ENCODE results near the gene CENPO.

Gene CENPO

GRCh38 chr2:24820175-24820513 lies 26.9 kb downstream of the CENPO start:
- no peak for DNase-seq (ENCODE audit: low read depth, low spot score)
- no peak overlapping the region for H3K4me3 ChIP-seq (ENCODE audit: low read length)

DNA sequence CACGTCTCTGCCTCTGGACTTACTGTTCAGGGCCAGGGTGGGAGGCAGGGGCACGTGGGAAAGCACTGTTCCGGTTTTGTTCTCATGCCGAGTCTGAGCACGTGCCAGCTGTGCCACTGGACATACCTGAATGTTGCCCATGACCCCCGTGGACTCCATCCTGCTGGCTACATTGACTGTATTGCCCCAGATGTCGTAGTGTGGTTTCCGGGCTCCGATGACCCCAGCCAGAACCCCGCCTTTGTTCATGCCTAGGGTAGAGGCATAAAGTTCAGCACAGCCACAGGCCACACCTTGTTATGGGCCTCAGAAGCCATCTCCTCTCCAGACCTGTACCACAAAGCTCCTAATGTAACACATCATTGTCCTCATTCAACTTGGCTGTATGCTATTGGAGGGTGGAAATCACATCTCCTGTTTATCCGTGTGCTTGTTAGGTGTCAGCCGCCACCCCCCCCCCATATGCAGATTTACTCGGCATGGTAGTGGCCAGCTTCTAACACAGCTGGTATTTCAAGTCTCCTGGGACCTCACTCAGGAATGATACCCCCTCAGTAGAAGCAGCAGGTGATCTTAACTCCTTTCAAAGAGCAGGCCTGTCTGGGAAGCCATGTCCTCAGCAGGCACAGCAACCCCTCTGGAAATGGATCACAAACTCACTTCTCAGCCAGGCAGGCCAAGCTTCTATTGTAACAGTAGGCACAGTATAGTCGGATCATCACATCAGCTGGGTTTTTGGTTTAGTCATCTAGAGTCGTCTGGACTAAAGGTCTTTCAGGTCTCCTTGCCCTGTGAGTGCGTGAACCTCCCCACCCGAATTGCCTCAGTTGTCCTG lies 27.6 kb downstream of the CENPO start:
- H3K4me3 ChIP-seq (ENCODE audit: low read length) = no peak overlapping the region
- no peak for DNase-seq (ENCODE audit: low read depth, low spot score)

DNA sequence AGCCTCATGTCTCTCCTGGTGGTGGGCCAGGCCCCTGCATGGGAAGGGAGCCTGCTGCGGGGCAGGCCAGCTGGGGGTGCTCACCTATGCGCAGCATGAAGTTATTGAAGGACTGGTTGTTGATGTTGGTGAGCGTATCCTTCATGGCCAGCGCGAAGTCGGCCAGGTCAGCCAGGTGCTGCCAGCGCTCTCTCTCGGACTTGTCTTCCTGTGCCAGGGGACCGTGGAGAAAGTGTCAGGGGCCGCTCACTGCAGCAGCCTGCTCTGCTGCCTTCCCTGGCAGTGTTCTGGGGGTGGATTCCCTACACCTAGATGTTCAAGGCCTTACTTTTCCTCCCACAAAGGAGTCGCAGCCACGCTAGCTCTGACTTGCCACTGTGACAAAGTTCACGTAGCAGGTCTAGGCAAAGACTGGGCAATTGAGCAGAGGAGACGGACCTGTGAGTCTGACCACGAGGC lies 28.2 kb downstream of the CENPO start:
- no peak overlapping the region for H3K4me3 ChIP-seq (ENCODE audit: low read length)
- no peak for DNase-seq (ENCODE audit: low read depth, low spot score)

- no peak for DNase-seq (ENCODE audit: low read depth, low spot score)
- H3K4me3 ChIP-seq (ENCODE audit: low read length) = no peak overlapping the region
Measured at GRCh38 chr2:24822049-24822706, 29.0 kb downstream of the CENPO start.

- DNase-seq (ENCODE audit: low read depth, low spot score) = no peak
- no peak overlapping the region for H3K4me3 ChIP-seq (ENCODE audit: low read length)
Measured at GRCh38 chr2:24824071-24824588, 30.9 kb downstream of the CENPO start.

DNA sequence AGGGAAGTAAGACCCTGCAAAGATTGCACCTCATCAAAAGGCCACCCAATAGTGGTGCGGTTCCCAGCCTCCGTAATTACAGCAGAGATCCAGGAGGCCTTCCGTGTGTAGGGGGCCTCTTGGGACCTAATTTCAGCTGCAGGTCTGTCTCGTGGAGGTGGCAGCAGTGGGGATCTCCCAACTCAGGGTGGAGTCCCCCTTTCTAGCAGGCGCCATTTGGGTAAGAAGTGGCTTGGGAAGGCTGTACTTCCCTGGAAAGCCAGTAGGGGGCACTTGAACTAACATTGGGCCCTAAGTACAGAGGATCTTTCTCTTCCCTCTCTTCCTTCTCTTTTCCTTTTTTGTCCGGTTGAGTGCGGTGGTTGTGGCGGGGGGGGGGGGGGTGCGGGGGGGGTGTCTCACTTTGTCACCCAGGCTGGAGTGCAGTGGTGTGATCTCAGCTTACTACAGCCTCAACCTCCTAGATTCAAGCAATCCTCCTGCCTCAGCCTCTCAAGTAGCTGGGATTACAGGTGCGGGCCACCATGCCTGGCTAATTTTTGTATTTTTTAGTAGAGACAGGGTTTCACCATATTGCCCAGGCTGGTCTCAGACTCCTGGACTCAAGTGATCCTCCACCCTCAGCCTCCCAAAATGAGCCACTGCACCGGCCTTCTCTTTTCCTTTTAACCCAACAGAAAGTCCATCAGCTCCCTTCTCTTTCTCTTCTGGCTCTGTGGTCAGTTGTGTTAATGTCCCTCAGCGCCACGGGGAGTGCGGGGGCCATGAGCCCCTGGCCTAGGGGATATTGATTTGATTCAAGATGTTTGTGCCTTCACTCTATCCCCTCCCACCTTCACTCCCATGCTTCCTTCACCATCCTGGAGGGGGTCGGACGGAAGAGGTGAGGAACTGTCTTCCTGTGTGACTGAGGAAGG lies 32.0 kb downstream of the CENPO start:
- peak; percentile 55 for DNase-seq (ENCODE audit: low read depth, low spot score)
- no peak overlapping the region for H3K4me3 ChIP-seq (ENCODE audit: low read length)

GRCh38 chr2:24825883-24826772 lies 32.9 kb downstream of the CENPO start:
- DNase-seq (ENCODE audit: low read depth, low spot score) = no peak
- H3K4me3 ChIP-seq (ENCODE audit: low read length) = no peak overlapping the region

GRCh38 chr2:24826773-24827145 lies 33.5 kb downstream of the CENPO start:
- H3K4me3 ChIP-seq (ENCODE audit: low read length) = no peak overlapping the region
- DNase-seq (ENCODE audit: low read depth, low spot score) = no peak

DNA sequence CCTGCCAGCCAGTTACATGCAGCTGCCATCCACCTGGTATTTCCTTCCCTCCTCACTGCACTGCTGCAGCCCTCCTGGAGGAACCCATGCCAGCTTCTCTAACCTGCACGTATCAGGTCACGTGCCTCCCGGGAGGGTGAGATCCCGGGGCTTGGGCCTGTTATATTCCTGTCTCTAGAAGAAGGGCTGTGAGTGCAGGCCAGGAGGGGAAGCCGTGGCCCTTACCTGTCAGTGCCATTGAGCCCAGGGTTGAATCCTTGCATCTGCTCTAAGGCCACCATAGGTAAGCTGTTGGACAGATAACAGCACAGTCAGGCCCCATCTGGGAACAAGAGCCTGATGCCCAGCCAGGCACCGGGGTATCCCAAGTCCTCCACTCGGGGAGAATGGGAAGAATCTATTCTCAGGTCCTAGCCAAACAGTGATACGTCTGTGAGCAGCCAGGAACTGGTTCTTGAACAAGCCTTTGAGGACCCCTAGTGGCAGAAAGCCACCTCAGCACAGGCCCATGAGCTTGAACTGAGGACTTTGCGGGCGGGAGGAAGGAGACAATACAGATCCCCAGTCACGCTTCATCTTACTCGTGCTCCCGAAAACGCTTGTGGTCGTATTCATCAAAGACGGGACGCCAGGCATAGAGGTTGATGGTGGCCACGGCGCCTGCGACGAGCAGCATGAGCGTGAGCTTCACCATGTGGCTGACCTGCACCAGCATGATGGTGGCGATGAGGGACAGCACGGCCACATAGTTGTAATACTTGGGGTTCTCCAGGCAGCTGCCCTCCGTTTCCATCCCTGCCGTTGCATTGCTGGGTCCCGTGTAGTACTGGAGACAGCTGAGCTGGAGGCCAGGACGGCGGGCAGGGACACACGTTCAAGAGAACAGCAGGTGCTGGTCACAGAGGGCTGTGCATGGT lies 34.4 kb downstream of the CENPO start:
- no peak overlapping the region for H3K4me3 ChIP-seq (ENCODE audit: low read length)
- peak; percentile 85 for DNase-seq (ENCODE audit: low read depth, low spot score)

DNA sequence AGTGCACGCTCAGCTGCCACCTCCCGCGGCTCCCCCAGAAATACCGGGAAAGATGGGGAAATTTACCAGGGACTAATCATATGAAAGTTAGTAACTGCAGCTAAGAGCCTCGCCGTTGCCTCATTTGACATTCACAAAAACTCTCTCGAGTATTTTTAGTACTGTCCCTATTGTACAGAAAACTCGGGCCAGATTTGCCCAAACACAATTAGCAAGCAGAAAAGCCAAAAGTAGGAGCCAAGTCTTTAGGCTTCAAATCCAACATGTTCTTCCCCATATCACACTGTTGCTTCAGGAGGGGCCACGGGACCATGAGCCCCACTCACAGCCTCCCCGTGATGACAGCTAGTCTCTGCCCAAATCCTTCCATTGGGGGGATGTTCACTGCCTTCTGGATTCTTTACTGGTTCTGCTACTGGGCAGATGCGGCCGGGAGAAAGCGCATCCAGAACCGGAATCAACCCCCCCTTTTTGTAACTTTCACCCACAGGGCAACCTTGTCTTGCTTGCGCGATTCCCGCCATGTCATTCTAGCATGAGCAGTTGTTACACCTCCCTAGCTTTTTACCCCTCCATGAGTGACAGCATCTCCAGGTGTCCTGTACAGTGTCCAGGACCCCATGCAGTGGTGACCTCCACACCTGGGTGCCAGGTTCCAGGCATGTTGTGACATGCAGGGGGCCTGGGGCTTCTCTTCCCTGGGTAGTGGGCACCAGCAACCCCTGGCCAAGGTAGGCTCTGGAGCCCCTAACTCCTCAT lies 35.2 kb downstream of the CENPO start:
- H3K4me3 ChIP-seq (ENCODE audit: low read length) = no peak overlapping the region
- no peak for DNase-seq (ENCODE audit: low read depth, low spot score)

DNA sequence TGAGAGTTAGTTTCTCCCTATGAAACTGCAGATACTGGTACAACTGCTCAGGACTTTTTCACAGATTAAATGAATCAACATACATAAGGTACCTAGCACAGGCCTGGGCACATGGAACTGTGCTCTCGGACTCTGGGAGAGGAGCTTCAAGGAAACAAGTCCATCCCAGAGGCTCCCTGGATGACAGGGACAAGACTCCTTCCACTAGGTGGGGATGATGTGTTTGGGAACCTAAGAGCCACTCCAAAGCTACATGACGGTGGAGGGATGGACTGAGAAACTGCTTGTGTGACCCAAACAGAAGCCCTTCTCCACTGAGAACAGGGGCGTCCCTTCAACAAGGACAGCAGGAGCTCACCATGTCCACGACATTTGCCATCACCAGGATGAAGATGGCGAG lies 37.1 kb downstream of the CENPO start:
- no peak overlapping the region for H3K4me3 ChIP-seq (ENCODE audit: low read length)
- DNase-seq (ENCODE audit: low read depth, low spot score) = no peak

DNA sequence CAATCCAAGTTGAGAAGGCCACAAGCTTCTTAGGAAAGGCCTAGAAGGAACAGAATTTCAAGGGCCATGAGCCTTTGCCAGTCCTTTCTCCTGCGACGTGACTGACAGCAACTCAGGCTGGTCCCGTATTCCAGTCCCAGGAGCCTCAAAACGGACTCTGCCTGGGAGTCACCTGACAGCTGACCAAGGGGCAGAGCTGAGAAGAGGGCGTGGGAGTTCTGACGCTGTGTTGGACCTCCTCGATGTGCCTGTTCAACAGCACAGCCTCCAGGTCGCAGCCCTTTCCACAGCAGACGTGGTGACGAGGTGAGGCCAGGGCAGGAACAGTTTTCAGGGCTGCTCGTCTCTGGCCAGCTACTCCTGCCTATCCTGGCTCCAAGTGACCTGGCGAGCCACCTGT lies 37.6 kb downstream of the CENPO start:
- H3K4me3 ChIP-seq (ENCODE audit: low read length) = no peak overlapping the region
- DNase-seq (ENCODE audit: low read depth, low spot score) = no peak

DNA sequence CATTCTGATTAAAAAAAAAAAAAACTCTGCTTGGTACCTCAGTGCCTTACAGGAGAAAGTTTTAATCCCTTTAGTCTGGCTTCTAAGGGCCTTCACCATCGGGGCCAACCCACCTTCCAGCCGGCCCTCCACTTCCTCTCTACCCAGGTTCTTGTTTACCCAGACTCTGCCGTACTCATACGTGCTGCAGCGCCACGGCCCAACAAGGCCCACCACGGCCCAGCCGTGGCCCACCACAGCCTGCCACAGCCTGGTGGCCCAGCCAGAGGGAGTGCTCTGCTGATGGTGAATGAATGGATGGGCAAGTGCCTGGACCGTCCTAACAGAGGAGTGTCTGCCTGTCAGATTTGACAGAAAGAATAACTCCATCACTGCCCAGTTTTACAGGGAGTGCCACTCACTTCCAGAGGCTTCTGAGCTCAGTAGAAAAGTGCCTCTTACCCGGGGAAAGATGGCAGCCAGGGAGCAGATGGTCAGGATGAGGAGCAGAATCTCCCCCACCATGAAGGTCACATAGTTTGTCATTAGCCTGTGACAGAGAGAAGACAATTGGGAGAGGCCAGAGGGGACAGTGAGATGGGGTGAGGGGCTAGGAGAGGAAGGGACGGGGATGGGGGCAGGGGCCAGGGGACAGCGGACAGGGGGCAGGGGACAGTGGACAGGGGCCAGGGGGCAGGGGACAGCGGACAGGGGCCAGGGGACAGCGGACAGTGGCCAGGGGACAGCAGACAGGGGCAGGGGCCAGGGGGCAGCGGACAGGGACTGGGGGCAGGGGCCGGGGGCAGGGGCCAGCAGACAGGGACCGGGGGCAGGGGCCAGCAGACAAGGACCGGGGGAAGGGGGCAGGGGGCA lies 38.2 kb downstream of the CENPO start:
- DNase-seq (ENCODE audit: low read depth, low spot score) = no peak
- H3K4me3 ChIP-seq (ENCODE audit: low read length) = no peak overlapping the region

- H3K4me3 ChIP-seq (ENCODE audit: low read length) = no peak overlapping the region
- no peak for DNase-seq (ENCODE audit: low read depth, low spot score)
Measured at GRCh38 chr2:24832073-24832461, 38.8 kb downstream of the CENPO start.

DNA sequence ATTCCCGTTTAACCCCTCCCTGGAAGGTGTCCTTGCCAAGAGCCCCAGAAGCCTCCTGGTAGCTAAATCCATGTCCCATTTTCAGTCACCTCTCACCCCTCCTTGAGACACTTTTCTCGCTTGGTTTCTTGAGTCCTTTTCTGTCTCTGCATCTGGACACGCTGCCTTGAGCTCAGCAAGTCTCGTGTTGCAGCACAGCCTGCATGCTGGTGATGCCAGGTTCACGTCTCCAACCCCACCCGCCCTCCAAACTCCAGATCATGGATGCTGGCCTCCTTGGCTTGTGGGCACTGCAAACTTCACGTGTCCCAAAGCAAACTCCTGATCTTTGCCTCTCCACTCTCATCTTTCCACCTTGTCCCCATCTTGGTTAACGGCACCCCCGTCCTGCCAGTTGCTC lies 39.3 kb downstream of the CENPO start:
- H3K4me3 ChIP-seq (ENCODE audit: low read length) = no peak overlapping the region
- DNase-seq (ENCODE audit: low read depth, low spot score) = no peak
